CD4-positive, alpha-beta T cell (primary cell): ENCODE results near the gene METTL9. TPM values are rescaled to one million over a fixed set of nuclear protein-coding genes. Genes with fewer than 3 reads are reported as not detected.

ENCODE experiments used
- ATAC-seq: fragments of 200-7000 bp; cut with Tn5 transposase; one replicate; pipeline ENCODE4 v1.10.0; 2022; ENCODE audit warnings: mild to moderate bottlenecking; ENCODE audit not compliant: poor library complexity
- CTCF ChIA-PET: fragments of 350-600 bp; sonication (Branson Sonifier 250); formaldehyde crosslinking; loops from one replicate; lab custom pipeline; 2021; ENCODE audit warnings: antibody characterized with exemption, inconsistent platforms; lab: Charles Lee
- POLR2A ChIA-PET: fragments of 350-600 bp; sonication (Branson Sonifier 250); formaldehyde crosslinking; loops from one replicate; lab custom pipeline; 2021; ENCODE audit warnings: antibody characterized with exemption, inconsistent platforms; lab: Charles Lee
- DNase-seq, 14 experiments: peaks; one replicate each; pipeline ENCODE4 v3.0.0-alpha.2; 2013 to 2020; ENCODE audit warnings: mixed read lengths in 2 of 14
- H3K27ac ChIP-seq, 2 donors: one replicate each; pipeline versions ENCODE4 v1.5.1 to v1.7.0; 2013; ENCODE audit warnings: low read length in 2 of 2, low read depth in 1 of 2, mild to moderate bottlenecking in 1 of 2
- H3K27me3 ChIP-seq, 2 experiments: 1 replicate in 1 of 2; 2 replicates in 1 of 2; pipeline versions ENCODE4 v1.6.1 to v1.7.0; 2013; ENCODE audit warnings: low read length in 2 of 2, control low read depth in 1 of 2, mild to moderate bottlenecking in 1 of 2, moderate library complexity in 1 of 2; ENCODE audit not compliant: insufficient read depth in 2 of 2, control insufficient read depth in 1 of 2
- H3K36me3 ChIP-seq: one replicate; pipeline ENCODE4 v1.6.1; 2013; ENCODE audit warnings: low read length, control low read depth; ENCODE audit not compliant: insufficient read depth
- H3K4me1 ChIP-seq: one replicate; pipeline ENCODE4 v1.6.1; 2013; ENCODE audit warnings: low read length, control low read depth; ENCODE audit not compliant: insufficient read depth
- H3K4me3 ChIP-seq: one replicate; pipeline ENCODE4 v1.5.1; 2013; ENCODE audit warnings: mild to moderate bottlenecking, low read length, moderate library complexity
- H3K9me3 ChIP-seq, 2 experiments: 1 replicate in 1 of 2; 2 replicates in 1 of 2; pipeline versions ENCODE4 v1.6.1 to v1.7.0; 2013; ENCODE audit warnings: low read length in 2 of 2, mild to moderate bottlenecking in 2 of 2, control low read depth in 1 of 2, moderate library complexity in 1 of 2; ENCODE audit not compliant: control insufficient read depth in 1 of 2, insufficient read depth in 1 of 2
- H3K27ac Mint-ChIP-seq: one replicate; pipeline ENCODE4 v1.8.0; 2020; ENCODE audit warnings: mixed read lengths
- H3K27me3 Mint-ChIP-seq: one replicate; pipeline ENCODE4 v1.8.0; 2021; ENCODE audit warnings: mixed read lengths
- H3K36me3 Mint-ChIP-seq: one replicate; pipeline ENCODE4 v1.8.0; 2021; ENCODE audit warnings: low read depth, mixed read lengths
- H3K4me1 Mint-ChIP-seq: one replicate; pipeline ENCODE4 v1.8.0; 2021; ENCODE audit warnings: low read depth, mixed read lengths
- H3K4me3 Mint-ChIP-seq: one replicate; pipeline ENCODE4 v1.8.0; 2020; ENCODE audit warnings: mild to moderate bottlenecking, mixed read lengths
- H3K9me3 Mint-ChIP-seq: one replicate; pipeline ENCODE4 v1.8.0; 2020; ENCODE audit warnings: mixed read lengths
- intact Hi-C, 2 experiments: fragments of 100-400 bp; cut with DNase I in 1 of 2; cut with micrococcal nuclease in 1 of 2; formaldehyde crosslinking; loops; one replicate each; pipeline versions ENCODE4 v1.15.1 to v1.9.0; 2023 to 2025; cut with DNase I, micrococcal nuclease
- total RNA-seq, 174 experiments: library from RNA in 2 of 174; stranded (reverse) in 2 of 174; gene quantifications; one replicate each; pipeline ENCODE4 v1.2.3 and lab custom pipeline; 2021 to 2026
- TF ChIP-seq, protein P1 (sequence below): fragments of 200-600 bp; IDR thresholded peaks from one replicate; pipeline ENCODE4 v1.8.0; 2022; ENCODE audit warnings: antibody characterized with exemption, mild to moderate bottlenecking

The METTL9 gene
- total RNA-seq, 2 experiments from 2014 or later = 78.4 to 86.7 TPM

GRCh38 chr16:21638573-21638975, 39.2 kb downstream of the METTL9 start:
- CTCF ChIA-PET = interaction anchor here (0.7 to 12.8 kb wide), 7 partner anchors 10 to 70 kb away, joined by 3 to 90 read pairs (median 3); no protein-coding TSS in a partner anchor
- H3K27me3 ChIP-seq = no peaks in the 10 kb centered on the region
- Mint-ChIP-seq H3K27me3 (no peaks in the 10 kb centered on the region), H3K27ac (peak overlapping the region; percentile 32), H3K9me3 (no peaks in the 10 kb centered on the region), H3K4me3 (no peak overlapping the region), H3K36me3 (peaks cover 26% of the 10 kb centered on the region), H3K4me1 (peaks cover 27% of the 10 kb centered on the region)
- ATAC-seq (peak; percentile 44), DNase-seq (peak in 4 of 14 experiments; percentile 28 to 53 (median 42))
- intact Hi-C loops = no loop called here
- POLR2A ChIA-PET = interaction anchor here (0.9 to 1.5 kb wide), 8 partner anchors 10 to 42 kb away, joined by 3 to 6 read pairs (median 3); no protein-coding TSS in a partner anchor
- H3K4me1 ChIP-seq = peaks cover 21% of the 10 kb centered on the region
- no peaks in the 10 kb centered on the region for H3K9me3 ChIP-seq
- peaks cover 6% of the 10 kb centered on the region for H3K36me3 ChIP-seq
- H3K4me3 ChIP-seq = no peak overlapping the region
- H3K27ac ChIP-seq = peak overlapping the region; percentile 17 to 32
- TF ChIP-seq, protein P1, sequence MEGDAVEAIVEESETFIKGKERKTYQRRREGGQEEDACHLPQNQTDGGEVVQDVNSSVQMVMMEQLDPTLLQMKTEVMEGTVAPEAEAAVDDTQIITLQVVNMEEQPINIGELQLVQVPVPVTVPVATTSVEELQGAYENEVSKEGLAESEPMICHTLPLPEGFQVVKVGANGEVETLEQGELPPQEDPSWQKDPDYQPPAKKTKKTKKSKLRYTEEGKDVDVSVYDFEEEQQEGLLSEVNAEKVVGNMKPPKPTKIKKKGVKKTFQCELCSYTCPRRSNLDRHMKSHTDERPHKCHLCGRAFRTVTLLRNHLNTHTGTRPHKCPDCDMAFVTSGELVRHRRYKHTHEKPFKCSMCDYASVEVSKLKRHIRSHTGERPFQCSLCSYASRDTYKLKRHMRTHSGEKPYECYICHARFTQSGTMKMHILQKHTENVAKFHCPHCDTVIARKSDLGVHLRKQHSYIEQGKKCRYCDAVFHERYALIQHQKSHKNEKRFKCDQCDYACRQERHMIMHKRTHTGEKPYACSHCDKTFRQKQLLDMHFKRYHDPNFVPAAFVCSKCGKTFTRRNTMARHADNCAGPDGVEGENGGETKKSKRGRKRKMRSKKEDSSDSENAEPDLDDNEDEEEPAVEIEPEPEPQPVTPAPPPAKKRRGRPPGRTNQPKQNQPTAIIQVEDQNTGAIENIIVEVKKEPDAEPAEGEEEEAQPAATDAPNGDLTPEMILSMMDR = no peak

DNA sequence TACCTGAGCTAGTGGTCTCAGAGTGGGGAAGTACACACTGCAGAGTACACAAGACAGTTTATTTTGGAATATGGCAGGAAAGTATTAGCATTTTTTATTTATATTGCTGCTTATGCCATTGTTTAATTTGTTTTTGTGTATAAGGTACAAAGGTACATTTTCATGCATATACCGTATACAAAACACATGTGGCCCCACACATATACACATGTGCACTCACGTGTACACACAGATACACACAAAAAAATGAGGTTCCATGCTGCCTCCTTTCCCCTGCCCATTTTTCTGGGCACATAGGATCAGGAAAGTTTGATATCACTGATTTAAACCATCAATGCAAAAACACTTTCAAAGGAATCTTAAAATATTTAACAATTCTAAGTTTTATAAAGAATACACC, 40.1 kb downstream of the METTL9 start:
- Mint-ChIP-seq H3K4me3 (no peak overlapping the region), H3K4me1 (peaks cover 34% of the 10 kb centered on the region), H3K27me3 (no peaks in the 10 kb centered on the region)

GRCh38 chr16:21641916-21642315, 42.5 kb downstream of the METTL9 start:
- H3K27ac Mint-ChIP-seq = no peak overlapping the region
- intact Hi-C loops = loop anchor here (1.0 to 10.0 kb wide), 3 partner anchors 58 to 1420 kb away; partner anchors contain the start of gene POLR3E (in 1 of the 2)
- H3K4me1 Mint-ChIP-seq = peaks cover 57% of the 10 kb centered on the region
- H3K27me3 Mint-ChIP-seq = no peaks in the 10 kb centered on the region
- no peaks in the 10 kb centered on the region for H3K27me3 ChIP-seq
- H3K4me1 ChIP-seq = peaks cover 40% of the 10 kb centered on the region
- TF ChIP-seq, protein P1 = no peak
- no peak overlapping the region for H3K4me3 ChIP-seq
- ChIA-PET CTCF (interaction anchor here (0.6 to 12.8 kb wide), 3 partner anchors 15 to 49 kb away, joined by 4 to 90 read pairs (median 5); no protein-coding TSS in a partner anchor), POLR2A (interaction anchor here (1.0 to 3.3 kb wide), 4 partner anchors 15 to 60 kb away, joined by 3 to 14 read pairs (median 4); partner anchors contain the start of gene METTL9)
- H3K27ac ChIP-seq = no peak overlapping the region
- peaks cover 4% of the 10 kb centered on the region for H3K36me3 Mint-ChIP-seq
- ATAC-seq (no peak), DNase-seq (no peak)
- no peaks in the 10 kb centered on the region for H3K9me3 Mint-ChIP-seq
- no peaks in the 10 kb centered on the region for H3K9me3 ChIP-seq
- H3K4me3 Mint-ChIP-seq = no peak overlapping the region
- no peaks in the 10 kb centered on the region for H3K36me3 ChIP-seq

More for the DNA sequence above, 40.1 kb downstream of the METTL9 start:
- peaks cover 21% of the 10 kb centered on the region for H3K4me1 ChIP-seq
- no peaks in the 10 kb centered on the region for H3K9me3 ChIP-seq
- ATAC-seq = no peak
- Mint-ChIP-seq H3K36me3 (peaks cover 21% of the 10 kb centered on the region), H3K27ac (peak overlapping the region; percentile 32), H3K9me3 (no peaks in the 10 kb centered on the region)
- H3K27me3 ChIP-seq = no peaks in the 10 kb centered on the region
- no peak for DNase-seq
- ChIA-PET POLR2A (interaction anchor here (1.1 to 3.3 kb wide), 5 partner anchors 9 to 41 kb away, joined by 3 to 14 read pairs (median 6); partner anchors contain the start of gene METTL9), CTCF (interaction anchor here (1.1 to 12.8 kb wide), 7 partner anchors 13 to 69 kb away, joined by 3 to 90 read pairs (median 9); no protein-coding TSS in a partner anchor)
- intact Hi-C loops = no loop called here
- no peaks in the 10 kb centered on the region for H3K36me3 ChIP-seq
- TF ChIP-seq, protein P1 = no peak
- no peak overlapping the region for H3K4me3 ChIP-seq
- no peak overlapping the region for H3K27ac ChIP-seq
